ENCODE data around the gene MYMK.

The MYMK gene

GRCh38 chr9:133520121-133520835 lies 4.5 kb downstream of the MYMK start:
- no peak for DNase-seq (ENCODE audit: low spot score)
- in situ Hi-C loops (cut with MboI; ENCODE audit: low pct_unique_long_range_greater_than_20kb, low sequenced_read_pairs, unreplicated experiment): no loop called here
- no peak for TF ChIP-seq CTCF (IDR thresholded peaks at IDR 0.05; ENCODE audit: extremely low read depth, insufficient read depth, missing control alignments)

GRCh38 chr9:133519693-133520092 lies 5.1 kb downstream of the MYMK start:
- in situ Hi-C loops (cut with MboI; ENCODE audit: low pct_unique_long_range_greater_than_20kb, low sequenced_read_pairs, unreplicated experiment): no loop called here
- TF ChIP-seq CTCF (IDR thresholded peaks at IDR 0.05; ENCODE audit: extremely low read depth, insufficient read depth, missing control alignments): no peak
- DNase-seq (ENCODE audit: low spot score): no peak

GRCh38 chr9:133518706-133519449 lies 5.9 kb downstream of the MYMK start:
- no peak for TF ChIP-seq CTCF (IDR thresholded peaks at IDR 0.05; ENCODE audit: extremely low read depth, insufficient read depth, missing control alignments)
- in situ Hi-C loops (cut with MboI; ENCODE audit: low pct_unique_long_range_greater_than_20kb, low sequenced_read_pairs, unreplicated experiment): no loop called here
- DNase-seq (ENCODE audit: low spot score): no peak

- no peak for TF ChIP-seq CTCF (IDR thresholded peaks at IDR 0.05; ENCODE audit: extremely low read depth, insufficient read depth, missing control alignments)
- DNase-seq (ENCODE audit: low spot score): no peak
- in situ Hi-C loops (cut with MboI; ENCODE audit: low pct_unique_long_range_greater_than_20kb, low sequenced_read_pairs, unreplicated experiment): no loop called here
These were observed 6.6 kb downstream of the MYMK start for GRCh38 chr9:133518200-133518599.

- DNase-seq (ENCODE audit: low spot score): no peak
- in situ Hi-C loops (cut with MboI; ENCODE audit: low pct_unique_long_range_greater_than_20kb, low sequenced_read_pairs, unreplicated experiment): no loop called here
- TF ChIP-seq CTCF (IDR thresholded peaks at IDR 0.05; ENCODE audit: extremely low read depth, insufficient read depth, missing control alignments): no peak
These were observed 7.0 kb downstream of the MYMK start for GRCh38 chr9:133517711-133518110.

GRCh38 chr9:133516961-133517350 lies 7.8 kb downstream of the MYMK start:
- in situ Hi-C loops (cut with MboI; ENCODE audit: low pct_unique_long_range_greater_than_20kb, low sequenced_read_pairs, unreplicated experiment): no loop called here
- TF ChIP-seq CTCF (IDR thresholded peaks at IDR 0.05; ENCODE audit: extremely low read depth, insufficient read depth, missing control alignments): no peak
- no peak for DNase-seq (ENCODE audit: low spot score)
